T-helper 1 cell treated with Interleukin-12 subunit alpha and Interleukin-12 subunit beta and Interleukin-4 antibody, amounts not matched to agents 30 ng/mL and 1 ng/mL, for 36 hours (primary cell): ENCODE results near the gene CMC4. TPM values are rescaled to one million over a fixed set of nuclear protein-coding genes. Genes with fewer than 3 reads are reported as not detected.

Source experiments
- total RNA-seq: library from RNA; stranded (reverse); gene quantifications from 2 replicates; pipeline ENCODE4 v1.2.3, GENCODE V29; 2022

CMC4 gene
- total RNA-seq, 1 donor from 2014 or later, result 1.3 TPM

Other genes starting within 250 kb of the CMC4 start
- not detected in 2 replicates for gene SMIM9, start 236.5 kb downstream of the CMC4 start, total RNA-seq
- gene F8A1, start 184.8 kb downstream of the CMC4 start, total RNA-seq, result 20.0 and 21.5 TPM in 2 replicates
- gene F8, start 48.4 kb downstream of the CMC4 start, total RNA-seq, result 3.9 and 4.6 TPM in 2 replicates
- gene FUNDC2, start 44.3 kb downstream of the CMC4 start, total RNA-seq, result 44.2 and 46.8 TPM in 2 replicates
- gene MTCP1, start within 50 bp of the CMC4 start, total RNA-seq, result 13.5 and 20.3 TPM in 2 replicates
- gene BRCC3, start 372 bp upstream of the CMC4 start, total RNA-seq, result 29.0 and 30.8 TPM in 2 replicates
- gene VBP1, start 145.3 kb upstream of the CMC4 start, total RNA-seq, result 62.7 and 68.8 TPM in 2 replicates
- gene RAB39B, start 193.4 kb upstream of the CMC4 start, total RNA-seq, result 11.5 and 11.6 TPM in 2 replicates